ENCODE results near the gene SCGB1C1. TPM values are rescaled to one million over a fixed set of nuclear protein-coding genes. Genes with fewer than 3 reads are reported as not detected.

The SCGB1C1 gene
- total and polyA plus RNA-seq, 2 experiments from 2014 or later: not detected

- H3K36me3 ChIP-seq (replicated peaks; ENCODE audit: insufficient read depth, low read depth): no peaks in the 10 kb centered on the region
Measured at GRCh38 chr11:208917-209260, 16.0 kb downstream of the SCGB1C1 start.

GRCh38 chr11:209275-210121 is 16.6 kb downstream of the SCGB1C1 start:
- H3K4me3 ChIP-seq: peak overlapping the region; percentile 52
- 70% methylated on average over 28 of the region's 29 CpGs for WGBS (ENCODE audit: low lambda C conversion rate, missing lambda C conversion rate)
- H3K27ac ChIP-seq: peak overlapping the region; percentile 99
- peaks cover 26% of the 10 kb centered on the region for H3K4me1 ChIP-seq (ENCODE audit: insufficient read depth)
- H3K9me2 ChIP-seq (replicated peaks; ENCODE audit: insufficient read depth): no peaks in the 10 kb centered on the region
- H3K27me3 ChIP-seq: no peaks in the 10 kb centered on the region
- H3K36me3 ChIP-seq (replicated peaks; ENCODE audit: insufficient read depth, low read depth): no peaks in the 10 kb centered on the region
- TF ChIP-seq EZH2 (IDR thresholded peaks at IDR 0.05; ENCODE audit: borderline replicate concordance): no peak
- no peak for TF ChIP-seq CTCF (IDR thresholded peaks at IDR 0.05; ENCODE audit: poor library complexity)
- no peak for TF ChIP-seq EZH2phosphoT487 (IDR thresholded peaks at IDR 0.05; ENCODE audit: low read depth, severe bottlenecking, unreplicated experiment)
- H3K4me2 ChIP-seq: peak overlapping the region; percentile 98
- H4K20me1 ChIP-seq (ENCODE audit: insufficient read depth, poor library complexity, severe bottlenecking): peaks cover 28% of the 10 kb centered on the region
- no peaks in the 10 kb centered on the region for H3K9me3 ChIP-seq (ENCODE audit: low read depth)
- H3K79me2 ChIP-seq: peaks cover 58% of the 10 kb centered on the region
- no peak overlapping the region for H2AFZ ChIP-seq
- DNase-seq (ENCODE audit: low spot score): no peak

More at GRCh38 chr11:208917-209260, 16.0 kb downstream of the SCGB1C1 start:
- no peaks in the 10 kb centered on the region for H3K9me3 ChIP-seq (ENCODE audit: low read depth)
- peak overlapping the region; percentile 99 for H3K27ac ChIP-seq
- no peak for TF ChIP-seq EZH2 (IDR thresholded peaks at IDR 0.05; ENCODE audit: borderline replicate concordance)
- TF ChIP-seq CTCF (IDR thresholded peaks at IDR 0.05; ENCODE audit: poor library complexity): no peak
- no peak for TF ChIP-seq EZH2phosphoT487 (IDR thresholded peaks at IDR 0.05; ENCODE audit: low read depth, severe bottlenecking, unreplicated experiment)
- H4K20me1 ChIP-seq (ENCODE audit: insufficient read depth, poor library complexity, severe bottlenecking): peaks cover 34% of the 10 kb centered on the region
- no peak overlapping the region for H2AFZ ChIP-seq
- no peaks in the 10 kb centered on the region for H3K27me3 ChIP-seq
- no peak for DNase-seq (ENCODE audit: low spot score)
- peak overlapping the region; percentile 52 for H3K4me3 ChIP-seq
- peaks cover 64% of the 10 kb centered on the region for H3K79me2 ChIP-seq
- H3K9me2 ChIP-seq (replicated peaks; ENCODE audit: insufficient read depth): no peaks in the 10 kb centered on the region
- WGBS (ENCODE audit: low lambda C conversion rate, missing lambda C conversion rate): 4% methylated on average over 10 of the region's 26 CpGs
- H3K4me2 ChIP-seq: peak overlapping the region; percentile 98
- H3K4me1 ChIP-seq (ENCODE audit: insufficient read depth): peaks cover 26% of the 10 kb centered on the region

GRCh38 chr11:210122-210802 is 17.4 kb downstream of the SCGB1C1 start:
- no peaks in the 10 kb centered on the region for H3K27me3 ChIP-seq
- H3K4me1 ChIP-seq (ENCODE audit: insufficient read depth): peaks cover 24% of the 10 kb centered on the region
- no peak for DNase-seq (ENCODE audit: low spot score)
- peak overlapping the region; percentile 98 for H3K4me2 ChIP-seq
- TF ChIP-seq EZH2phosphoT487 (IDR thresholded peaks at IDR 0.05; ENCODE audit: low read depth, severe bottlenecking, unreplicated experiment): no peak
- TF ChIP-seq CTCF (IDR thresholded peaks at IDR 0.05; ENCODE audit: poor library complexity): no peak
- TF ChIP-seq EZH2 (IDR thresholded peaks at IDR 0.05; ENCODE audit: borderline replicate concordance): no peak
- WGBS (ENCODE audit: low lambda C conversion rate, missing lambda C conversion rate): 96% methylated on average over 9 of the region's 9 CpGs
- H4K20me1 ChIP-seq (ENCODE audit: insufficient read depth, poor library complexity, severe bottlenecking): peaks cover 21% of the 10 kb centered on the region
- no peaks in the 10 kb centered on the region for H3K9me2 ChIP-seq (replicated peaks; ENCODE audit: insufficient read depth)
- peak overlapping the region; percentile 99 for H3K27ac ChIP-seq
- no peaks in the 10 kb centered on the region for H3K36me3 ChIP-seq (replicated peaks; ENCODE audit: insufficient read depth, low read depth)
- no peak overlapping the region for H3K4me3 ChIP-seq
- H3K9me3 ChIP-seq (ENCODE audit: low read depth): no peaks in the 10 kb centered on the region
- H3K79me2 ChIP-seq: peaks cover 51% of the 10 kb centered on the region
- no peak overlapping the region for H2AFZ ChIP-seq

Measured in hepatocyte (in vitro differentiated cells).